Esophagus muscularis mucosa (tissue), 4 donors: ENCODE data around the gene FADS2. TPM values are rescaled to one million over a fixed set of nuclear protein-coding genes. Genes with fewer than 3 reads are reported as not detected.

Experiments used
- DNase-seq: peaks from one replicate; pipeline ENCODE4 v3.0.0-alpha.2; 2017; ENCODE audit errors: extremely low spot score
- H3K27ac ChIP-seq, 4 donors: fragments of 200-600 bp; sonication (generic); replicated peaks in 1 of 4; 1 replicate in 3 of 4; 2 replicates in 1 of 4; pipeline ENCODE4 v1.5.1; 2016 to 2019; ENCODE audit warnings: mild to moderate bottlenecking in 1 of 4
- H3K27me3 ChIP-seq, 4 donors: fragments of 200-600 bp; sonication (generic); one replicate each; pipeline versions ENCODE4 v1.5.1 to v1.6.0; 2016 to 2019
- H3K36me3 ChIP-seq, 4 donors: fragments of 200-600 bp; sonication (generic); one replicate each; pipeline ENCODE4 v1.5.1; 2016 to 2019
- H3K4me1 ChIP-seq, 4 donors: fragments of 200-600 bp; sonication (generic); one replicate each; pipeline ENCODE4 v1.5.1; 2016 to 2019
- H3K4me3 ChIP-seq, 4 donors: fragments of 200-600 bp; sonication (generic); 1 replicate in 2 of 4; 2 replicates in 2 of 4; pipeline ENCODE4 v1.5.1; 2016 to 2019; ENCODE audit warnings: mild to moderate bottlenecking in 4 of 4, moderate library complexity in 1 of 4
- H3K9me3 ChIP-seq, 4 donors: fragments of 200-600 bp; sonication (generic); 1 replicate in 3 of 4; 2 replicates in 1 of 4; pipeline ENCODE4 v1.5.1; 2016 to 2019
- EP300 ChIP-seq: sonication (generic); formaldehyde crosslinking; IDR thresholded peaks from one replicate; pipeline ENCODE4 v1.6.1; 2017; ENCODE audit warnings: antibody characterized with exemption
- POLR2A ChIP-seq: fragments of 450-650 bp; IDR thresholded peaks from one replicate; pipeline ENCODE4 v1.6.1; 2017; ENCODE audit warnings: antibody characterized with exemption, moderate library complexity, mild to moderate bottlenecking, low read depth
- POLR2AphosphoS5 ChIP-seq, 2 donors: sonication (generic); formaldehyde crosslinking; IDR thresholded peaks; one replicate each; pipeline ENCODE4 v1.6.1; 2017; ENCODE audit warnings: antibody characterized with exemption in 2 of 2
- WGBS: methylation state at CpG from one replicate; pipeline ENCODE4 v1.1.5; 2018; 5-methylcytosine and 5-hydroxymethylcytosine counted together
- intact Hi-C: fragments of 100-400 bp; cut with DNase I; formaldehyde crosslinking; loops from one replicate; pipeline ENCODE4 v1.15.1; 2023
- total RNA-seq, 4 donors: library from RNA; depleted of rRNA; stranded (reverse); fragments of >200 nt; gene quantifications; one replicate each; pipeline versions ENCODE4 v1.1.0 to v1.2.1, GENCODE V29; 2016
- TF ChIP-seq, protein P1 (sequence below), 3 experiments: fragments of 200-600 bp in 2 of 3; fragments of 450-650 bp in 1 of 3; sonication (generic) in 2 of 3; IDR thresholded peaks; one replicate each; pipeline ENCODE4 v1.5.1; 2017 to 2019; ENCODE audit warnings: antibody characterized with exemption in 3 of 3, mild to moderate bottlenecking in 2 of 3, moderate library complexity in 1 of 3

Gene FADS2
- total RNA-seq, 4 donors from 2014 or later, result 15.9 to 32.8 (median 28.0) TPM

GRCh38 chr11:61783717-61784505, 44.2 kb upstream of the FADS2 start:
- Histone ChIP-seq H3K27ac (no peak overlapping the region), H3K36me3 (peaks cover 31 to 71% (median 60%) of the 10 kb centered on the region in 4 donors), H3K4me1 (no peaks in the 10 kb centered on the region), H3K27me3 (no peaks in the 10 kb centered on the region), H3K9me3 (no peaks in the 10 kb centered on the region), H3K4me3 (no peak overlapping the region)
- TF ChIP-seq EP300 (no peak), POLR2A (no peak), POLR2AphosphoS5 (IDR thresholded peaks at IDR 0.05) (no peak)
- TF ChIP-seq, protein P1, sequence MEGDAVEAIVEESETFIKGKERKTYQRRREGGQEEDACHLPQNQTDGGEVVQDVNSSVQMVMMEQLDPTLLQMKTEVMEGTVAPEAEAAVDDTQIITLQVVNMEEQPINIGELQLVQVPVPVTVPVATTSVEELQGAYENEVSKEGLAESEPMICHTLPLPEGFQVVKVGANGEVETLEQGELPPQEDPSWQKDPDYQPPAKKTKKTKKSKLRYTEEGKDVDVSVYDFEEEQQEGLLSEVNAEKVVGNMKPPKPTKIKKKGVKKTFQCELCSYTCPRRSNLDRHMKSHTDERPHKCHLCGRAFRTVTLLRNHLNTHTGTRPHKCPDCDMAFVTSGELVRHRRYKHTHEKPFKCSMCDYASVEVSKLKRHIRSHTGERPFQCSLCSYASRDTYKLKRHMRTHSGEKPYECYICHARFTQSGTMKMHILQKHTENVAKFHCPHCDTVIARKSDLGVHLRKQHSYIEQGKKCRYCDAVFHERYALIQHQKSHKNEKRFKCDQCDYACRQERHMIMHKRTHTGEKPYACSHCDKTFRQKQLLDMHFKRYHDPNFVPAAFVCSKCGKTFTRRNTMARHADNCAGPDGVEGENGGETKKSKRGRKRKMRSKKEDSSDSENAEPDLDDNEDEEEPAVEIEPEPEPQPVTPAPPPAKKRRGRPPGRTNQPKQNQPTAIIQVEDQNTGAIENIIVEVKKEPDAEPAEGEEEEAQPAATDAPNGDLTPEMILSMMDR (IDR thresholded peaks at IDR 0.05), result no peak
- intact Hi-C loops, result no loop called here
- 60% methylated on average over 8 of the region's 13 CpGs for WGBS
- DNase-seq, result no peak

DNA sequence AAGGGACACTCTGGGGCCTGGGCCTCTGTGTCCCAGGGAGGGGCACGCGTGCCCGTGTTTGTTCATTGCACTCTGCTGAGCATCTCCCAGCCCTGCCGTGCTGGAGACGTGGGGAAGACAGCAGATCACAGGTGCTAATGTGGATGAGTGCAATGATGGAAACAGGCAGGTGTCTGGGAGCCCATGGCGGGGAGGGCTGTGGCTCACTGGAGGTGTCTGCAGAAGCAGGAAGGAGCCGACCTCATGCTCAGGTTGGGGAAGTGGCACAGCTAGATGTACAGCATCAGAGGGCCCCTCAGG, 43.6 kb upstream of the FADS2 start:
- peaks cover 36 to 77% (median 66%) of the 10 kb centered on the region in 4 donors for H3K36me3 ChIP-seq
- TF ChIP-seq POLR2A (no peak), POLR2AphosphoS5 (IDR thresholded peaks at IDR 0.05) (no peak), EP300 (no peak)
- TF ChIP-seq, protein P1 (IDR thresholded peaks at IDR 0.05), result no peak
- no peaks in the 10 kb centered on the region for H3K9me3 ChIP-seq
- WGBS, result 70% methylated on average over 2 of the region's 7 CpGs
- H3K4me3 ChIP-seq, result no peak overlapping the region
- intact Hi-C loops, result no loop called here
- H3K27me3 ChIP-seq, result no peaks in the 10 kb centered on the region
- H3K27ac ChIP-seq, result no peak overlapping the region
- peaks cover 0 to 3% (median 0%) of the 10 kb centered on the region in 4 donors for H3K4me1 ChIP-seq
- no peak for DNase-seq

- H3K27ac ChIP-seq, result no peak overlapping the region
- DNase-seq, result no peak
- TF ChIP-seq EP300 (no peak), POLR2A (no peak), POLR2AphosphoS5 (IDR thresholded peaks at IDR 0.05) (no peak)
- TF ChIP-seq, protein P1 (IDR thresholded peaks at IDR 0.05), result no peak
- WGBS, result 85% methylated on average over 4 of the region's 11 CpGs
- intact Hi-C loops, result no loop called here
- no peak overlapping the region for H3K4me3 ChIP-seq
- peaks cover 42 to 85% (median 75%) of the 10 kb centered on the region in 4 donors for H3K36me3 ChIP-seq
- H3K4me1 ChIP-seq, result peaks cover 3 to 17% (median 3%) of the 10 kb centered on the region in 4 donors
- no peaks in the 10 kb centered on the region for H3K9me3 ChIP-seq
- H3K27me3 ChIP-seq, result no peaks in the 10 kb centered on the region
Observed at GRCh38 chr11:61785837-61786402, 42.2 kb upstream of the FADS2 start.

DNA sequence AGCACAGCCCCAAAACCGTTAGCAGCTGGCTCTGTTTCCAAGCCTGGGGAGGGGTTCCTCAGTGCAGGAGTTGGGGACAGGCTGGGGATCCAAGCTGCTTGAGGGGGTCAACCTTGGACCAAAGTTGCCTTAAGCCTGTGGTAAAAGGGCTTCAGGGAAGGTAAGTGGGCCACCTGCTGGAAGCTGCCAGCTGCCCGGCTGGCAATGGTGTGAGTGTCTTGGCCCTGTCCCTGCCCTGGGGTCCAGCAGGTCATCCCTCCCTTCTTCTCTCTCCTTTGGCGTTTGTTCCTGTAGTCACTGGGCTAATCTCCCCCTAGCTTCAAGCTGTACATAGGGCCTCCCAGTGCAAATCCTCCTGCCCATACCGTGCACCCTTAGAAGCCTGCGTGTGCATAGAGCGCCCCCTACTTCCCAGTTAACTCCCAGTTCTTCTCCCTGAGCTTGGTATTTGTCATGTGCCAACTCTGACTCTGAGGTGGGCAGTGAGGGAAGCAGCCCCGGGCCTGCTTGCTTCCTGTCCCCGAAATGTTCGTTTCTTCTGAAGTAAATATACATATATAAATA, 40.1 kb upstream of the FADS2 start:
- Histone ChIP-seq H3K4me1 (peaks cover 14 to 32% (median 15%) of the 10 kb centered on the region in 4 donors), H3K27ac (no peak overlapping the region), H3K4me3 (no peak overlapping the region), H3K27me3 (no peaks in the 10 kb centered on the region), H3K9me3 (no peaks in the 10 kb centered on the region), H3K36me3 (peaks cover 42 to 75% (median 70%) of the 10 kb centered on the region in 4 donors)
- 39% methylated on average over 8 of the region's 9 CpGs for WGBS
- intact Hi-C loops, result no loop called here
- DNase-seq, result no peak
- TF ChIP-seq, protein P1 (IDR thresholded peaks at IDR 0.05), result peak in 2 of 3 experiments; percentile 19 to 20
- no peak for TF ChIP-seq EP300
